Adipocyte (in vitro differentiated cells): ENCODE results near the gene HINFP.
A peak's percentile ranks its signal among the peaks of the same experiment; 100 is the strongest.

Experiments used
- DNase-seq: peaks from one replicate; pipeline ENCODE4 v3.0.0-alpha.2; 2015; ENCODE audit warnings: low read depth
- H3K27me3 ChIP-seq: replicated peaks from 2 replicates; pipeline ENCODE4 v1.7.0; 2013; ENCODE audit warnings: mild to moderate bottlenecking, low read length, moderate library complexity; ENCODE audit not compliant: control insufficient read depth, insufficient read depth
- H3K36me3 ChIP-seq: 2 replicates; pipeline ENCODE4 v1.7.0; 2013; ENCODE audit warnings: low read length, mild to moderate bottlenecking, moderate library complexity; ENCODE audit not compliant: control insufficient read depth, insufficient read depth, severe bottlenecking
- H3K4me1 ChIP-seq: 2 replicates; pipeline ENCODE4 v1.7.0; 2013; ENCODE audit warnings: mild to moderate bottlenecking, low read length, moderate library complexity; ENCODE audit not compliant: control insufficient read depth, insufficient read depth
- H3K4me3 ChIP-seq: 2 replicates; pipeline ENCODE4 v1.7.0; 2013; ENCODE audit warnings: mild to moderate bottlenecking, low read length, moderate library complexity
- H3K9ac ChIP-seq: 2 replicates; pipeline ENCODE4 v1.7.0; 2013; ENCODE audit warnings: mild to moderate bottlenecking, low read length, moderate library complexity
- H3K9me3 ChIP-seq: 2 replicates; pipeline ENCODE4 v1.7.0; 2013; ENCODE audit warnings: mild to moderate bottlenecking, low read length, moderate library complexity; ENCODE audit not compliant: control insufficient read depth

Gene HINFP

DNA sequence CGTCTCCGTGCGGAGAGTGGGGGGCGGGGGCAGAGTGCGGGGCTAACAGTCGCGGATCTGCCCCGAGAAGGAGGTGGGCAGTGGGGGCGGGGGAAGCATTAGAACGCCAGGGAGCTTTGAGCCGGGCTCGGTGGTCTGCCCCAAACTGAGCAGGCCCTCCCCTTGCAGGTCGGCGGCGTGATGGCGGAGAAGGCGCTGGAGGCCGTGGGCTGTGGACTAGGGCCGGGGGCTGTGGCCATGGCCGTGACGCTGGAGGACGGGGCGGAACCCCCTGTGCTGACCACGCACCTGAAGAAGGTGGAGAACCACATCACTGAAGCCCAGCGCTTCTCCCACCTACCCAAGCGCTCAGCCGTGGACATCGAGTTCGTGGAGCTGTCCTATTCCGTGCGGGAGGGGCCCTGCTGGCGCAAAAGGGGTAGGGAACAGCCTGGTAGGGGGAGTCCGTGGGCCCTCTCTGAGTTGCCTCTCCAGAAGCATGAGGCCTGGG, 28.5 kb downstream of the HINFP start:
- Histone ChIP-seq H3K36me3 (no peaks in the 10 kb centered on the region), H3K9ac (no peak overlapping the region), H3K27me3 (peaks cover 69% of the 10 kb centered on the region), H3K4me1 (peaks cover 3% of the 10 kb centered on the region), H3K9me3 (no peaks in the 10 kb centered on the region), H3K4me3 (no peak overlapping the region)
- no peak for DNase-seq

DNA sequence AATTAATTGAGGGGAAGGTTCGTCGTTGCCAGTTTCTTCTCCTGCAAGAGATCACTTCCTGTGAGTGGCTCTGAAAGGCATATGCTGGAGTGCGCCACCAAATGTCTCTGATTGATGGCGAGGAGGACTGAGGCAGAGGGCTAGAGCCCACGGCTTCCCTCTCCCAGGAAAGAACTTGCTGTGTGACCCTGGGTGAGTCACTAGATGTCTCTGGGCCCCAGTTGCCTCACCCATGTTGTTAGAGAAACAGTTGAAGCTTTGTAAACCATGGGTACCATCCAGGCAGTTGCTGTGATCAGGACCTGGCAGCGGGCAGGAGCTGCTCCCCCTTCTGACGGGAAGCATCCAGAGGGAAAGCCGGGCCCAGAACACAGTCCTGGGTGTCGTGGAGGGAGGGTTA, 30.7 kb downstream of the HINFP start:
- H3K9me3 ChIP-seq, result no peaks in the 10 kb centered on the region
- no peak overlapping the region for H3K4me3 ChIP-seq
- no peaks in the 10 kb centered on the region for H3K36me3 ChIP-seq
- no peak for DNase-seq
- H3K9ac ChIP-seq, result no peak overlapping the region
- H3K27me3 ChIP-seq, result peaks cover 72% of the 10 kb centered on the region
- peaks cover 3% of the 10 kb centered on the region for H3K4me1 ChIP-seq

DNA sequence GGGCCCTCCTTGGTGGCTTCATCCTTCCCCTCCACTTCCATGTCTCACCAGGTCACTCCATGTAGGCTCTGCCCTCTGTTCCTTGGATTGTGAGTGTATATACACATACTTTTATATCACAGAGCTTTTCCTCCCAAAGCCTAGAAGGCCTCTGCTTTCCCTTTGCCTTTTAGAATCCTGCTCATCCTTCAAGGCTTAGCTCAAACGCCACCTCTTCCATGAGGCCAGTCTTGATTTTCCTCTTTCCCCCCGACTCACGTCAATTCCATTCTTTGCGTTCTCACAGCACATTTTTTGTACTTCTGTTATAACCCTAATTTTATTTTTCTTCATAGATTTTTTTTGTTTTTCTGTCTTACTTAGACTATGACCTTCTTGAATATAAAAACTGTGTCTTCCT, 31.2 kb downstream of the HINFP start:
- Histone ChIP-seq H3K9me3 (no peaks in the 10 kb centered on the region), H3K9ac (no peak overlapping the region), H3K27me3 (peaks cover 70% of the 10 kb centered on the region), H3K36me3 (no peaks in the 10 kb centered on the region), H3K4me1 (peaks cover 3% of the 10 kb centered on the region), H3K4me3 (no peak overlapping the region)
- DNase-seq, result no peak

DNA sequence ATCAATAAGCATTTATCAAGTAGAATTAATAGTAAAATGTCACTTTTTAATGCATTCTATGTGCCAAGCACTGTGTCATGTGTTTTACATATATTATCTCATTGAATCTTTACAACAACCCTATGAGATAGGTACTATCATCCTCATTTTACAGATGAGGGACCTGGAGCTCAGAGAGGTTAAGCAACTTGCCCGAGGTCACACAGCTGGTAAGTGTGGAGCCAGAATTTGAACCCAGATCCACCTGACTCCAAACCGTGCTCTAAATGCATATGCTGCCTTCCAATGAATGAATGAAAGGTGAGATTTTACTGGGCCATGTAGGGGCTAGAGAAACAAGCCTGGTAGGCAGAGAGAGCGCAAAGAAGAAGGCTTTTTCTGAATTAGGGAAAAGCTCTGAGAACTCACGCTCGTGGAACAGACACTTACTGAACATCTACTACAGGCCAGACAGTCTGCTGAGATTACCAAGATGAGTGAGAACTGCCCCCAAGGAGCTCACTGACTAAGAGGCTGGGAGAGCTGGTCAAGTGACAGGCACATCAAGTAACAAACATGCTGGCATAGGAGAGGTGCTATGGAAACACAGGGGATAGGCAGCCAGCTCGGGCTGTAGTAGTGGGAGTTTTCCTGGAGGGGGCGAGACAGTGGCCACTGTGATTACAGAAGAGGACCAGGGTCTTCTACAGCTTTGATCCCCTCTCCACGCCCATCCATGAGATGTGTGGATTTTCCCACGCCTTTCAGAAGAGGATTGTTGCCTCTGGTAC, 31.9 kb downstream of the HINFP start:
- DNase-seq, result no peak
- Histone ChIP-seq H3K27me3 (peaks cover 66% of the 10 kb centered on the region), H3K36me3 (no peaks in the 10 kb centered on the region)

DNA sequence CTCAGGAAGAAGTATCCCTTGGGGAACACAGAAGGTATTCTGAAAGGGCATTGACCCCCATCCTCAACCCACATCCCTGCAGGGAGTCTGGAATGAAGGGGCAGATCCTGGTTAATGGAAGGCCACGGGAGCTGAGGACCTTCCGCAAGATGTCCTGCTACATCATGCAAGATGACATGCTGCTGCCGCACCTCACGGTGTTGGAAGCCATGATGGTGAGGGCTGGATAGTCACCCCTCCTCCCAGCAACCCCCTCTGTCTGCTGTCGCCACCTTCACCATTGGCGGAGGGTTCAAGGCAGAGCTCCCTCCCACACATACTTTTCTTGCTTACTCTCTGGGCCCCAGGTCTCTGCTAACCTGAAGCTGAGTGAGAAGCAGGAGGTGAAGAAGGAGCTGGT, 32.8 kb downstream of the HINFP start:
- no peak overlapping the region for H3K4me3 ChIP-seq
- H3K4me1 ChIP-seq, result no peaks in the 10 kb centered on the region
- no peaks in the 10 kb centered on the region for H3K9me3 ChIP-seq
- no peak overlapping the region for H3K9ac ChIP-seq
- H3K27me3 ChIP-seq, result peaks cover 64% of the 10 kb centered on the region
- no peaks in the 10 kb centered on the region for H3K36me3 ChIP-seq
- no peak for DNase-seq

More for the DNA sequence above, 31.9 kb downstream of the HINFP start:
- Histone ChIP-seq H3K4me1 (peaks cover 3% of the 10 kb centered on the region), H3K9ac (no peak overlapping the region), H3K4me3 (no peak overlapping the region), H3K9me3 (no peaks in the 10 kb centered on the region)

DNA sequence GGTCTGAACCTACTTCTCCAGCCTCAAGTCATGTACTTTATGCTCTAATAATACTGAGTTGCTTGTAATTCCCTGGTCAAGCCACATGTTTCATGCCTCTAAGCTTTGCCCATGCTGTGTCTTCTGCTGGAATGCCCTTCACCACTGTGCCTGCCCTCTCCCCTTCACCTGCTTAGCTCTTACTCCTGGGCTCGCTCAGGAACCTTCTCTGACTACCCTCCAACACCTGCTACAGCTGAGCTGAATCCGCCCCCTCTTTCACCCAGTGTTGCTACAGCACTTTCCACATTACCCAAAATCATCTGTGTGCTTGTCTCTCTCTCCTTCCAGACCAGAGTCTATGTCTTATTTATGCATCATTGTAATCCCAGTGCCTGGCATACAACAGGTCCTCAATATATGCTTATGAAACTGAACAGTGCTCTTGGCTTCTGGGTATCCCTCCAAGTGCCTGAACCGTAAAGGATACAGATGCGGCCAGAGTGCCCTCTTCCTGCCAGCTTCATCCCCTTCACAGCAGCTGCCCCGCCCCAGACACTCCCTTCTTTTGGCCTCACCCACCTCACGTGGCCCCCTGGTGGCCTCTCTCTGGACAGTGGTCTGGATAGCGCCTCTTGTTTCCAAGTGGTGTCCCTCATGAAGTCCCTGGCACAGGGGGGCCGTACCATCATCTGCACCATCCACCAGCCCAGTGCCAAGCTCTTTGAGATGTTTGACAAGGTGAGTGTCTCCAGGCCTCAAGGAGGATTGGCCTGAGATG, 34.5 kb downstream of the HINFP start:
- H3K9ac ChIP-seq, result no peak overlapping the region
- H3K9me3 ChIP-seq, result no peaks in the 10 kb centered on the region
- no peak overlapping the region for H3K4me3 ChIP-seq
- H3K36me3 ChIP-seq, result no peaks in the 10 kb centered on the region
- H3K27me3 ChIP-seq, result peaks cover 57% of the 10 kb centered on the region
- DNase-seq, result peak; percentile 21
- no peaks in the 10 kb centered on the region for H3K4me1 ChIP-seq

DNA sequence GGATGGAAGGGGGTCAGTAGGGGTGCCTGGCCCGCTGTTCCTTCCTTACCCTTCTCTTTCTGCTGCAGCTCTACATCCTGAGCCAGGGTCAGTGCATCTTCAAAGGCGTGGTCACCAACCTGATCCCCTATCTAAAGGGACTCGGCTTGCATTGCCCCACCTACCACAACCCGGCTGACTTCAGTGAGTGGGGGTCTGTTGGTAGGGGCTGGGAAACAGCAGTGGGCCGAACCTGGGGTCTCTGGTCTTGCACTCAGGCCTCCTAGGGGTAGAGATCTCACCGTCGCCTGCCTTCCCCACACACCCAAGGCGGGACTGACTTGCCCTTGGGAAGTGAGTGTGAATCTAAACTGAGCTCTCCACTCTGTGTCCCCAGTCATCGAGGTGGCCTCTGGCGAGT, 35.1 kb downstream of the HINFP start:
- no peak overlapping the region for H3K9ac ChIP-seq
- no peaks in the 10 kb centered on the region for H3K9me3 ChIP-seq
- DNase-seq, result no peak
- peaks cover 59% of the 10 kb centered on the region for H3K27me3 ChIP-seq
- H3K4me3 ChIP-seq, result no peak overlapping the region
- H3K36me3 ChIP-seq, result no peaks in the 10 kb centered on the region
- H3K4me1 ChIP-seq, result no peaks in the 10 kb centered on the region

DNA sequence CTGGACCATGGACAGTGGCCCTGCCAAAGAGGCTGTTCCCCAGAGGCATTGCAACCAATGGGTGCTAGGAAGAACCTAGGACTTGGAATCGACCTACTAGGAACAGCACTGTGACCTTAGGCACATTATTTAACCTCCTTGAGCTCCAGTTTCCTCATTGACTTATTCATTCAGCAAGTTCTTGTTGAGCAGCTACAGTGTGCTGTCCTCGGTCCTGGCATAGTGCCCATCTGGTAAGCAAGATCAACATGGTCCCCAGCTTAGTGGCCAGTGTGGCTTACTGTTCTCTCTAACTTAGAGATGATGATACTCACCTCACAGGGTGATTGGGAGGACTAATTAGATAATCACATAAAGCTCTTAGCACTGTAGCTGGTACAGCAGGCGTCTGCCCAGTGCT, 35.7 kb downstream of the HINFP start:
- H3K4me1 ChIP-seq, result no peaks in the 10 kb centered on the region
- H3K27me3 ChIP-seq, result peaks cover 58% of the 10 kb centered on the region
- H3K9me3 ChIP-seq, result no peaks in the 10 kb centered on the region
- H3K4me3 ChIP-seq, result no peak overlapping the region
- H3K36me3 ChIP-seq, result no peaks in the 10 kb centered on the region
- no peak for DNase-seq
- H3K9ac ChIP-seq, result no peak overlapping the region

DNA sequence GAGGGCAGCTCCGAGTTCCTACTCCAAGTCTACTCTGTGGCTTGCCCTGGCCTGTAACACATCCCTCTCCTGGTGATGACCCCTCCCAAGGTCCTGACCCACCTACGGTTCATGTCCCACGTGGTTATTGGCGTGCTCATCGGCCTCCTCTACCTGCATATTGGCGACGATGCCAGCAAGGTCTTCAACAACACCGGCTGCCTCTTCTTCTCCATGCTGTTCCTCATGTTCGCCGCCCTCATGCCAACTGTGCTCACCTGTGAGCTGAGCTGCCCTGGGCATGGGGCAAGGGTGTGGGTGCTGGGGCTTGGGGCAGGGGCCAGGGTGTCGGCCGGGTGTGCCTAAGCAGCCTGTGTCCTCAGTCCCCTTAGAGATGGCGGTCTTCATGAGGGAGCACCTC, 37.1 kb downstream of the HINFP start:
- Histone ChIP-seq H3K4me1 (no peaks in the 10 kb centered on the region), H3K9ac (no peak overlapping the region), H3K9me3 (no peaks in the 10 kb centered on the region), H3K27me3 (peaks cover 54% of the 10 kb centered on the region), H3K36me3 (no peaks in the 10 kb centered on the region), H3K4me3 (no peak overlapping the region)
- DNase-seq, result no peak

DNA sequence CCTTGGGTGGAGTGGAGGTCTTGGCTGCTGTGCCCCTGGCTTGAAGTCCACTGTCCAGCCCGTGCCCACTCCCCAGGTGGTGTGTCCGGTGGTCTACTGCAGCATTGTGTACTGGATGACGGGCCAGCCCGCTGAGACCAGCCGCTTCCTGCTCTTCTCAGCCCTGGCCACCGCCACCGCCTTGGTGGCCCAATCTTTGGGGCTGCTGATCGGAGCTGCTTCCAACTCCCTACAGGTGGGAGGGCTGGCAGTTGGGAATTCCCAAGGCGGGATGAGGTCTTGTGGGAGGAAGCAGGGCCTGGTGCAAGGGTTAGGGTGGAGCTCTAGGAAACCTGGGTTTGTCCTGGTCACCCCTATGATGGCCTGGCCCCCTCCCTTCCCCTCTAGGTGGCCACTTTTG, 38.8 kb downstream of the HINFP start:
- DNase-seq, result no peak
- H3K9ac ChIP-seq, result no peak overlapping the region
- peaks cover 42% of the 10 kb centered on the region for H3K27me3 ChIP-seq
- no peak overlapping the region for H3K4me3 ChIP-seq
- no peaks in the 10 kb centered on the region for H3K9me3 ChIP-seq
- no peaks in the 10 kb centered on the region for H3K36me3 ChIP-seq
- no peaks in the 10 kb centered on the region for H3K4me1 ChIP-seq

DNA sequence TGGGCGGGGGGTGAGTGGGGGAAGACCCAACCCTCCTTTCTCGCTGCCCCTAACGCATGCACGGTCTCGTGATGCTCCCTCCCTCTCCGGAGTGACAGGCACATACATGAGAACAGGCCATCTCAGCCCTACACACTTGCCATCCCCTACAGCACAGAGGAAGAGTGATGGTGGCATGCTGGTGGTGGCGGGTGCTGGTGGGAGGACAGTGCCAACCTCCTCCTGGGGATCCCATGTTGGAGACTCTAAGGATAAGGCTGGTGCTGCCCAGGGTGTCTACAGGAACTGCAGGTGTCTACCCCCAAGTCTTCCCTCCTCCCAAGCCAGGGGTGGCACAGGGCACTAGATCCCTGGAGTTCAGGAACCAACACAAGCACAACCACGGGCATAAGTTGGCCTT, 40.5 kb downstream of the HINFP start:
- Histone ChIP-seq H3K4me3 (no peak overlapping the region), H3K36me3 (no peaks in the 10 kb centered on the region), H3K9ac (no peak overlapping the region), H3K9me3 (no peaks in the 10 kb centered on the region), H3K4me1 (no peaks in the 10 kb centered on the region), H3K27me3 (peaks cover 33% of the 10 kb centered on the region)
- no peak for DNase-seq
